Measurements from ENCODE around the gene MYH13.

MYH13 gene

DNA sequence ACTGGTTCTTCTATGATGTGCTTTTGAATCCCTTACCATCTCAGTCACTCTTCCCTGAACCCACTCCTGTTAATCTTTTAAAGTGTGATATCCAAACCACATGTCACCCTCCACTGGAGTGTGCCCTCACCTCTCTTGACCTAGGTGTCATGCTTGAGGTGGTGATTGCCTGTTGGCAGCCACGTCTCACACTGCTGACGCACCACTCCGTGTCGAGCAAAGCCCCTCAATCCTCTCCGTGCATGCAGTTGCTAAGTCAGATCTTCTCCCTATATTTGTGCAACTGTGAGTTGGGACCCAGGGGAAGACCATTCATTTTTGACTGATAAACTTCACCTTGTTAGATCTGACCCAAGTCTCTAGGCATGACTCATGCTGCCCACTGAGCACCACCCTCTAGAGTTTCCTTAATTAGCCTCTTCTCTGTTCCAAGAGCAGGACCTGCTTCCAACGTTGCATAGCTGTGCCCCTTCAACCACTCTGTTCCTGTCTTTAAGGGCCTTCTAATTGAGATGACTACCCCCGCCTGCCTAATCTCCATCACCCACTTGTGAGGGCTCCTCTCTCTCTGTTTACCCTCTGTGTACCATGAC, 2.7 kb downstream of the MYH13 start:
- DNase-seq: no peak
- TF ChIP-seq POLR2A (IDR thresholded peaks at IDR 0.05; ENCODE audit: low read length) (no peak), GATA1 (IDR thresholded peaks at IDR 0.05; ENCODE audit: low read depth, low read length) (no peak)

GRCh38 chr17:10369239-10369638, 3.6 kb downstream of the MYH13 start:
- no peak for DNase-seq
- TF ChIP-seq POLR2A (IDR thresholded peaks at IDR 0.05; ENCODE audit: low read length): no peak
- TF ChIP-seq GATA1 (IDR thresholded peaks at IDR 0.05; ENCODE audit: low read depth, low read length): no peak

DNA sequence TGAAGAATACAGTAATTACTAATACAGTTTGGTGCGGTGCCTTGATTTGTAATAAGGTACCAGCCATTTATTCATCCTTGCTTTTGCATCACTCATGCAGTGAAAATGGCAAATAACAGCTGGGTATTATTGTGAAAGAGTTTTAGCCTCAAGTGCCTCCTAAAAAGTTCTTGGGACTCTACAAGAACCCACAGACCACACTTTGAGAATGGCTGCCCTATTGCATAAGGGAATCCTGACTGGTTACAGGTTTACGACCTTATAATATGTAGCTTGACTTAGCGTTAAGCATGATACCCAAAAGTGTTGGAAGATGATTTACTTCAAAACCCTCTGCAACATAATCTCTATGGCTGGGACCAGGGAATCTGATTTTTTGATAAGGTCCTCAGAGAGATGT, 4.2 kb downstream of the MYH13 start:
- DNase-seq: no peak
- no peak for TF ChIP-seq POLR2A (IDR thresholded peaks at IDR 0.05; ENCODE audit: low read length)
- TF ChIP-seq GATA1 (IDR thresholded peaks at IDR 0.05; ENCODE audit: low read depth, low read length): no peak

DNA sequence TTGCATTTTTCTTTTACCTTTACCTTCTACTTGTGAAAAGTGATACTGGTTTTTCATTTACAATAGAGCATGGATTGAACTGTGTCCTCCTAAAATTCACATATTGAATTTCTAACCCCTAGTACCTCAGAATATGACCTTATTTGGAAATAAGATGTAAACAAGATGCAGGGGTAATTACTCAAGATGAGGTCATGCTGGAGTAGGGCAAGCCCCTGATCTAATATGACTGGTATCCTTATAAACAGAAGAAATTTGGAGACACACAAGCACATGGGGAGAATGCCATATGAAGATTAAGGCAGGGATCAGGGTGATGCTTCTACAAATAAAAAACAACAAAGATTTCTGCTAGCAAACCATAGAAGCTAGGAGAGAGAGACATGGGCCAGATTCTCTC, 12.2 kb downstream of the MYH13 start:
- DNase-seq: no peak
- no peak for TF ChIP-seq GATA1 (IDR thresholded peaks at IDR 0.05; ENCODE audit: low read depth, low read length)
- no peak for TF ChIP-seq POLR2A (IDR thresholded peaks at IDR 0.05; ENCODE audit: low read length)

- peak; percentile 18 to 42 for DNase-seq
Measured at GRCh38 chr17:10357768-10358167, 15.0 kb downstream of the MYH13 start.

DNA sequence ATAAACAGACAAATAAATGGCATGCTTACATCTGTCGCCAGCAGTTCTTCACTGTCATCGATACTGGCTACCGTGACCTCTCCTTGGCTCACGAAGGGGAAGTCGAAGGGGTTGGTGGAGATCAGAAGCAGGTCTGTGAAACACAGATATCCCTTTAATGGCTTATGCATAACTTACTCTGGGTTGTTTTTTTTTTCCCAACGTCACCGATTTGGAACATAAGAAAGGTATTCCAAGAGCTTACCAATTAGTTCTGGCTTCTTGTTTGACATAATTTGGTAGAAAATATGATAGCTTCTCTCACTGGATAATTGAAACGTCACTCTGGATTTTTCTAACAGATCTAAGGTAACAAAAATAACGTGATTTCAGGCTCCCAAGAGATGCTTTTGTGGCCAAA, 18.2 kb downstream of the MYH13 start:
- TF ChIP-seq GATA1 (IDR thresholded peaks at IDR 0.05; ENCODE audit: low read depth, low read length) (no peak), POLR2A (IDR thresholded peaks at IDR 0.05; ENCODE audit: low read length) (no peak)
- no peak for DNase-seq

More at GRCh38 chr17:10357768-10358167, 15.0 kb downstream of the MYH13 start:
- TF ChIP-seq POLR2A (IDR thresholded peaks at IDR 0.05; ENCODE audit: low read length) (no peak), GATA1 (IDR thresholded peaks at IDR 0.05; ENCODE audit: low read depth, low read length) (no peak)

DNA sequence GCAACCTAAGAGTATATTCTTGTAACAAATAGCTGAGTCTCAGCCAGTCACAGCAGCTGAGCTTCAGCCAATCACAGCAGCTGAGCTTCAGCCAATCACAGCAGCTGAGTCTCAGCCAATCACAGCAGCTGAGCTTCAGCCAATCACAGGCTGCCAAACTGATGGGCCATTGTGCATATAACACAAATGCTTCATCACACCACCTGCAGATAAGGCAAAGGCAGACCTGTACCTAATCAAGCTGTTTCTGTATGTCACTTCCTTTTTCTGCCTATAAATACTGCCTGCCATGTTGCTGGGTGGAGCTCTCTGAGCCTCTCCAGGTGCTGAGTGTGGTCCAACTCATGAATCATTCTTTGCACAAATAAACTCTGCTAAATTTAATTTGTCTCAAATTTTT, 19.9 kb downstream of the MYH13 start:
- DNase-seq: no peak
- TF ChIP-seq GATA1 (IDR thresholded peaks at IDR 0.05; ENCODE audit: low read depth, low read length) (no peak), POLR2A (IDR thresholded peaks at IDR 0.05; ENCODE audit: low read length) (no peak)

DNA sequence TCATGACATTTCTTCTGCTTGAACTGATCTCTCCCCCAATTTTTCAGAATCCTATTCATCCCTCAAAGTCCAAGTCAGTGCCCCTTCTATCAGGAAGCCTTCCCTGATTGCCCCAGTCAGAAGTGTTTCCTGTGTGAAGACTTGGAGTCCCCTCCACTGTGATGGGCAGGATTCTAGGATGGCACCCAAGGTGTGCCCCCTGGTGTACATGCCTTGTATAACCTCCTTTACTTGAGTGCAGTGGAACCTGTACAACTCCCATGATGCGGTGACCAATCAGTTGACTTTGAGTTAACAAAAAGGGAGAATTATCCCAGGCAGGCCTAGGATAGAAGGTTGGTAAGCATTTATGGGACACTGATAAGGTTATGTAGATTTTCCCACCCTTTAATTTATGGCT, 23.4 kb downstream of the MYH13 start:
- peak; percentile 25 to 53 for DNase-seq
- TF ChIP-seq GATA1 (IDR thresholded peaks at IDR 0.05; ENCODE audit: low read depth, low read length): no peak
- no peak for TF ChIP-seq POLR2A (IDR thresholded peaks at IDR 0.05; ENCODE audit: low read length)

- no peak for DNase-seq
- no peak for TF ChIP-seq GATA1 (IDR thresholded peaks at IDR 0.05; ENCODE audit: low read depth, low read length)
- no peak for TF ChIP-seq POLR2A (IDR thresholded peaks at IDR 0.05; ENCODE audit: low read length)
Measured at GRCh38 chr17:10344816-10345215, 28.0 kb downstream of the MYH13 start.

DNA sequence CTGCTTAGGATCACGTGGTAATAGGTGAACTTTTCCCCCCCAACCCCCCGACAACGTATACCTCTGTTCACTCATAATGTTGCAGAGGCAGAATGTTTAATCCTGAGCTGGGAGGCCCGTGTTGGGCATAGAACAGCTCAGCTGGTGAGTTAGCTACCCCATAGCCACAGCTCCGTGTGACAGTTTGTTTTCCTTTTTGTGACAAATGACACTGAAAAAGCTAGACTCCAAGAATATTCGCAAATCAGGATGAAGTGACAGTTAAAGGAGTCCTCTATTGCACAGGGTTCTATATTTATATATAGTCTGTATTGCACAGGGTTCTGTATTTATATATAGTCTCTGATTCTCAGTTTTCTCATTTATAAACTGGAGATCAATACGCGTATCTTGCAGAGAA, 33.8 kb downstream of the MYH13 start:
- no peak for TF ChIP-seq GATA1 (IDR thresholded peaks at IDR 0.05; ENCODE audit: low read depth, low read length)
- no peak for TF ChIP-seq POLR2A (IDR thresholded peaks at IDR 0.05; ENCODE audit: low read length)
- DNase-seq: no peak

- no peak for DNase-seq
- no peak for TF ChIP-seq POLR2A (IDR thresholded peaks at IDR 0.05; ENCODE audit: low read length)
- no peak for TF ChIP-seq GATA1 (IDR thresholded peaks at IDR 0.05; ENCODE audit: low read depth, low read length)
Measured at GRCh38 chr17:10337976-10338375, 34.8 kb downstream of the MYH13 start.

- DNase-seq: no peak
- TF ChIP-seq POLR2A (IDR thresholded peaks at IDR 0.05; ENCODE audit: low read length) (no peak), GATA1 (IDR thresholded peaks at IDR 0.05; ENCODE audit: low read depth, low read length) (no peak)
Measured at GRCh38 chr17:10337136-10337535, 35.7 kb downstream of the MYH13 start.

DNA sequence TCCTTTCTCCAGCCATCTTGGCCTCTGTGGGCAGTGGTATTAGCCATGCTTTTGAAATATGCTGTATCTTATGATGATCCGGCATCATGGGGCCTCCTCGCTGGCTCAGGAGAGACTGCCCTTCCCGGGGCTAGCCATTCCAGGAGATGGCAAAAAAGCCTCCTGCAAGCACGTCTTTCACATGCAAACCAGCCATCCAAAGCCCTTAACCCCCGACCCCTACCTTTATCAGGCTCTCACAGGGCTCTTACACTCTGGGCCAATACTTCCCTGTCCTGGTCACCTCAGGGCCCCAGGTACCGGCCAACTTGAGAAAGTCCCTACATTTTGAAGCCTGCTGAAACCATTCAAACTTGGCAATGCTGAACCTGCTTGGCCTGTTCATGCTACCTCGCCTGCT, 36.4 kb downstream of the MYH13 start:
- no peak for DNase-seq
- no peak for TF ChIP-seq GATA1 (IDR thresholded peaks at IDR 0.05; ENCODE audit: low read depth, low read length)
- TF ChIP-seq POLR2A (IDR thresholded peaks at IDR 0.05; ENCODE audit: low read length): no peak

DNA sequence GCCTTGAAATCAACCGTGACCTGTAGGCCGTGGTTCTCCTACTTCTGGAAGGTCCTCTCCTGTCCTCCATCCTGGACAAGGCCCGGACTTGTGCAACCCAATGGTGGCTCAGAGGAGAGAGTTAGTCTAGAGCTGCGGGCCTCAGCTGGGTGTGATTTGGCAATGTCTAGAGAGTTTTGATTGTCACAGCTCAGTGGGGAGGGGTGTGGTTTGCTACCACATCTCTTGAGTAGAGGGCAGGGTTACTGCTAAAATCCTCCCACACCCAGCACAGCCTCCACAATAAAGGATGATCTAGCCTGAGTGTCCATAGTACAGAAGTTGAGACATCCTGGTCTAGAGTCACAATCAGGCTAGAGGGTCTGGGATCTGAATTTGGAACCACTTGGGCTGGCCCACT, 40.3 kb downstream of the MYH13 start:
- DNase-seq: no peak
- TF ChIP-seq GATA1 (IDR thresholded peaks at IDR 0.05; ENCODE audit: low read depth, low read length) (no peak), POLR2A (IDR thresholded peaks at IDR 0.05; ENCODE audit: low read length) (no peak)

- no peak for DNase-seq
- no peak for TF ChIP-seq GATA1 (IDR thresholded peaks at IDR 0.05; ENCODE audit: low read depth, low read length)
- TF ChIP-seq POLR2A (IDR thresholded peaks at IDR 0.05; ENCODE audit: low read length): no peak
Measured at GRCh38 chr17:10328971-10329923, 43.6 kb downstream of the MYH13 start.

All from erythroblast (primary cell).